HUES6 (cell line): ENCODE results near the gene ATG10.
A peak's percentile ranks its signal among the peaks of the same experiment; 100 is the strongest.
"Not testable (repeated sequence)": the region's sequence is repeated elsewhere in the genome, so short reads cannot be mapped to it uniquely, and the experiment has no call there.

Source experiments
- H3K27ac ChIP-seq: 2 replicates; pipeline ENCODE4 v1.7.0; 2013; ENCODE audit warnings: low read depth, mild to moderate bottlenecking, low read length, inconsistent platforms
- H3K27me3 ChIP-seq: 2 replicates; pipeline ENCODE4 v1.6.1; 2013; ENCODE audit warnings: low read length; ENCODE audit not compliant: control insufficient read depth, insufficient read depth
- H3K36me3 ChIP-seq: 2 replicates; pipeline ENCODE4 v1.6.1; 2013; ENCODE audit warnings: low read length; ENCODE audit not compliant: control insufficient read depth, insufficient read depth
- H3K4me1 ChIP-seq: 2 replicates; pipeline ENCODE4 v1.6.1; 2013; ENCODE audit warnings: low read length; ENCODE audit not compliant: control insufficient read depth, insufficient read depth
- H3K4me3 ChIP-seq: 2 replicates; pipeline ENCODE4 v1.5.1; 2013; ENCODE audit warnings: low read depth, low read length
- H3K9ac ChIP-seq: one replicate; pipeline ENCODE4 v1.6.1; 2013; ENCODE audit warnings: mild to moderate bottlenecking, low read length
- H3K9me3 ChIP-seq: 2 replicates; pipeline ENCODE4 v1.6.1; 2013; ENCODE audit warnings: low read depth, low read length; ENCODE audit not compliant: control insufficient read depth, insufficient read depth

Gene ATG10

DNA sequence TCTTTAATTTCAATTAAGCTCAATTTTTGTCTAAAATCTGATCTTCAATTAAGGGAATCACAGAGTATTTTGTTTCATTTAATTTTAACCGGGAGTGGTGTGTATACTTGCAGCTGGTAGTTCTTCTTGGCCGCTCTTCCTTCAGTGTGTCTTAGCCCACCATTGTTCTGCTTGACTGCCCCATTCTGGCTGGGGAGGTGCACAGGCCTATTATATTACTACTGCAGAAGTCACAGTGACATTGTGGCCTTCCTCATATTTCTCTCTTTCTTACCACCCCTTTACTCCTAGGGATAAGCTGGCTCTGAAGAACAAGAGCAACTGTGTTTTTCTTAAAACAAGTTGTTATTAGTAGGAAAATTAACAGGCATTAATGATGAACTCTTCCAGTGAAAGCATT is 123.7 kb downstream of the ATG10 start:
- Histone ChIP-seq H3K27ac (no peak overlapping the region), H3K4me1 (no peaks in the 10 kb centered on the region; the same call in 1 of the 2 replicates), H3K9ac (no peak overlapping the region), H3K4me3 (no peak overlapping the region), H3K27me3 (no peaks in the 10 kb centered on the region), H3K9me3 (peaks cover 16% of the 10 kb centered on the region), H3K36me3 (0 out of 2 replicates have a peak, but pooled peaks cover 3% of the 10 kb centered on the region)

DNA sequence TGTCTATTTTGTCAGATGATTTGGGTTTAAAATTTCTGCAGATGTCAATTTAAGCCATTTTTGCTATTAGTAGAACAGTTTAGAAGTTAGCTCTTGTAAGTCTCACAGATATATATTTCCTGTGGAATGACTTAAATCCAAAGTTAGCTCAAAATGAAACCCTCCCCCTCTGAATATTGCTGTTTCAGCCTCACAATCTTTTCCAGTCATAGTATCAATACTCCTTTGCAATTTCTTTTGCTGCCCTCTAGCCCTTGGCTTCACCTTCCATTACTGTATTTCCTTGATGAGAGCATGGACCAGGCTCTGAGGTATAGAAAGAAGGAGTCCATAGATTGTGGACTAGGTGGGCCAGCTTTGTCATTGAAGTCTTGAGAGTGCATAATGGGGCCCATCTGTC is 124.4 kb downstream of the ATG10 start:
- H3K4me1 ChIP-seq = no peaks in the 10 kb centered on the region; the same call in 1 of the 2 replicates
- no peak overlapping the region for H3K27ac ChIP-seq
- H3K27me3 ChIP-seq = no peaks in the 10 kb centered on the region
- no peak overlapping the region for H3K9ac ChIP-seq
- 0 out of 2 replicates have a peak, but pooled peaks cover 3% of the 10 kb centered on the region for H3K36me3 ChIP-seq
- peaks cover 16% of the 10 kb centered on the region for H3K9me3 ChIP-seq
- H3K4me3 ChIP-seq = no peak overlapping the region

DNA sequence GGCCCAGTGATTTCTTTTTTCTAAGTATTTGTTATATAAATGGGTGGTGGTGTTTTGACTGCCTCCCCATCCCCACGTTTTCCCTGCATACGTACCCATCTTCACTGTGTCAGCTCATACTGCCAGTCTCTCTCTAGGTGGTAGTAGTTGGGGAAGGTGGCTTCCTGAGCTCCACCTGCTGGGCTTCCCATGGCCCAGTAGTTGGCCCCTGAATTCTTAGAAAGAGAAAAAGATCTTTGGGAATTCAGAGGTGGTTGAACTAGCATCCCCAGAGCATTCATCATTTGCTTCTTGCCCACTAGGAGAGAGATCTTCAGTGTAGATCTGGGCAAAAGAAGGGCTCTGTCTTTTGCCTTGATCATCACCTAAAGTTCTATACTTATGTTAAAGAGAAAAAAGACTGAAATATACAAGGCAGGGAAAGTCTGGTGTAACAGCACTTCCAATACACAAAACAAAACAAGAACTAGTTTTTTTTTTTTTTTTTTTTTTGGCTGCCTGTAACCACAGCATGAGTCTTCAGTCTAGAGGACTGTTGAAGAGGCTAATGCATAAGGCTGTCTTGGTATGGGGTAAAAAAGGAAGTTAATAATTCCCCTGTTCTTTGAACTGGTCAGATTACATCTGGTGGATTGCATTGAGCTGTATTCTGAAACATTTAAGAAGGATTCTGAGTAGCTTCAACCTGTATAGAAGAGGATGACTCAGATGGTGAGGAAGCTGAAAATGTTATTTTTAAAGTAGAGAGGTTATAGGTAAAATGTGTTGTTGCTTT is 128.7 kb downstream of the ATG10 start:
- Histone ChIP-seq H3K4me3 (no peak overlapping the region), H3K9me3 (no peaks in the 10 kb centered on the region), H3K36me3 (no peaks in the 10 kb centered on the region), H3K27me3 (no peaks in the 10 kb centered on the region), H3K9ac (no peak overlapping the region), H3K27ac (no peak overlapping the region), H3K4me1 (no peaks in the 10 kb centered on the region; the same call in 1 of the 2 replicates)

DNA sequence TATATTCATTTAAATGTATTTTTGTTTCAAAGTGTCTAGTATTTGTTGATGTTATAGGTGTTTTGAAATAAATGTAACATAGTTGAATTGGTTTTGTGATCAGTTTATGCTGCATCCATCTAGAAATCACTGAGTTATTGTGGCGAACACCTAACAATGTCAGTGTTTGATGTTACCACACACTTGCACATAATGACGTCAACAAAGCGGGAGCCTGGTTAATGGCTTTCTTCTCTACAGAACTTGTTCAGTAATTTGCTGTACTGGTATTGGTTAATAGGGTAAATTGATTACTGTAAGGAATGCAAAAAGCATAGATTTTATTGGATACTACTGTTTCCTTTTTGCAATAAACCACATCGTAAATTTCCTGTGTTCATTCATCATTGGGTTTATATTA is 133.0 kb downstream of the ATG10 start:
- Histone ChIP-seq H3K27ac (no peak overlapping the region), H3K4me3 (no peak overlapping the region), H3K4me1 (peaks cover 18% of the 10 kb centered on the region), H3K9me3 (no peaks in the 10 kb centered on the region), H3K9ac (no peak overlapping the region), H3K27me3 (no peaks in the 10 kb centered on the region), H3K36me3 (no peaks in the 10 kb centered on the region)

DNA sequence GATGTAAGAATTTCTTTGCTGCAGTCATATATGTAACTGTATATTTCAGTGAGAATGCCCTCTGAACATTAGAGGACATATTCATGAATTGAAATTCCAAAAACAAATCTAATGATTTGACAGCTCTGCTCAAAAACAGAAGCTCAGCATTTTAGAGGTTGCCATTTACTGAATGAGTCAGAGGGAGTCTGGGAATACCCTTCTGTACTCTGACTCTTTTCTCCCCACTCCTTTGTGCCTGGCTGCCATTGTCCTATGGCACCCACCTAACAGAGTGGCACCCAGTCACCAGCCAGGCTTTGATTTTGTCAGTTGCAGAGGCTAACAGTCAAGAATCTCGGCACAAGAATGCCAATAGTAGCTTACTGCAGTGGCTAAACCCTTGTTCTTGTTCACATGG is 133.6 kb downstream of the ATG10 start:
- Histone ChIP-seq H3K9me3 (no peaks in the 10 kb centered on the region), H3K36me3 (no peaks in the 10 kb centered on the region), H3K4me3 (no peak overlapping the region), H3K4me1 (peaks cover 18% of the 10 kb centered on the region), H3K27me3 (no peaks in the 10 kb centered on the region), H3K27ac (no peak overlapping the region), H3K9ac (no peak overlapping the region)

DNA sequence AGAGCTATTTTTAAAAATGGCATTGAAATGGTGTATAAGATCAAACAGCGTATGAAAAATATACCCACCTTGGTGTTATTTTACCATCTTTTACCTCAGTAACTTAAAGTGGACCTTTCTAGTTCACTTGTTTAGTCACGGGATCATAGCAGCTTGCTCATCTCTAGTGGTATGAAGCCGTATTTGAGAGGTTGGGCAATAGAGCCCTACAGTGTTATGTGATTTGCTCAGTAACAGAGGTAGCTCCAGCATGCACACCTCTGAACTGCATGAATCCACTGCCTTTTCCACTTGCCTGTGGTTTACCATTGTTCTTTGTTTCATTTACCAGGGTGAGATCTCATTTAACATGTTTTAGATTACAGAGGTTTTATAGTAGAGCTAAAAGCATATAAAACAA is 134.4 kb downstream of the ATG10 start:
- Histone ChIP-seq H3K36me3 (no peaks in the 10 kb centered on the region), H3K27me3 (no peaks in the 10 kb centered on the region), H3K4me3 (no peak overlapping the region), H3K9me3 (no peaks in the 10 kb centered on the region), H3K27ac (peak overlapping the region; percentile 55), H3K9ac (no peak overlapping the region), H3K4me1 (peaks cover 18% of the 10 kb centered on the region)

DNA sequence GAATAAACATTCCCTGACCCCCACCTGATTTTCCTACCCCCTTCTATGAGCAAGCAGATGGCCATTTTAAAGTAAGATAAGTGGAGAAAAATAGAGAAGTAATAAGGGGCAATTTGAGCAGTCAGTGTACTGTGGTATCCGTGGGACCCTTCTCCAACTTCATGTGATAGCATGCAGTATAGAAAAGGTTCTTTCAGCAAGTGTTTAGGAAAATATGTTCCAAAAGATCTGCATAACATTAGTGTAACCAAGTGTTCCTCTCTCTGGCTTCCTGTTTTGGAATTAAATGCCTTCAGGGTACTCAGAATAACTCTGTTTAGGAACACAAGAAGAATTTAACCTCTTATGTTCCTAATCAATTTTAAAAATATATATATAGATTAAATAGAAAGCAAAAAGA is 134.9 kb downstream of the ATG10 start:
- H3K36me3 ChIP-seq = no peaks in the 10 kb centered on the region
- no peak overlapping the region for H3K4me3 ChIP-seq
- H3K27ac ChIP-seq = peak overlapping the region; percentile 55
- peaks cover 18% of the 10 kb centered on the region for H3K4me1 ChIP-seq
- H3K27me3 ChIP-seq = no peaks in the 10 kb centered on the region
- H3K9ac ChIP-seq = no peak overlapping the region
- H3K9me3 ChIP-seq = no peaks in the 10 kb centered on the region

DNA sequence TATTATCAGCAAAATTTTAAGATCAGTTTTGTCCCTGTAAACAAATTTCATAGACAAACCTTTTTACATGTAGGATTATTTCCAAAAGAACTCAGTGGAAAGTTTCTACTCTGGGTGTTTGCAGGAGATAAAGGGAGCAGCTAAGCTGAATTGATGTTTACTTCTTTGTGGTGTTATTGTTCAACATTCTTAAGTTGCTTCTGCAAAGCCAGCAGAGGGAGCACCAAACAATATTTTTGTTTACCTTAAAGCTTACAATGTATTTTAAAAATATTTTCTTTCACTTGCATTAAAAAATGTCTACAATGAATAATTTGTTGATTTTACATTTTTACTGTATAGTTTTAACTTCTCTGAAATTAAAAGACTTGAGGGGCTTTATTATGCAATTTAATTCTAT is 135.4 kb downstream of the ATG10 start:
- Histone ChIP-seq H3K9me3 (no peaks in the 10 kb centered on the region), H3K4me1 (peaks cover 18% of the 10 kb centered on the region), H3K27ac (no peak overlapping the region), H3K27me3 (no peaks in the 10 kb centered on the region), H3K4me3 (no peak overlapping the region), H3K9ac (no peak overlapping the region), H3K36me3 (no peaks in the 10 kb centered on the region)

DNA sequence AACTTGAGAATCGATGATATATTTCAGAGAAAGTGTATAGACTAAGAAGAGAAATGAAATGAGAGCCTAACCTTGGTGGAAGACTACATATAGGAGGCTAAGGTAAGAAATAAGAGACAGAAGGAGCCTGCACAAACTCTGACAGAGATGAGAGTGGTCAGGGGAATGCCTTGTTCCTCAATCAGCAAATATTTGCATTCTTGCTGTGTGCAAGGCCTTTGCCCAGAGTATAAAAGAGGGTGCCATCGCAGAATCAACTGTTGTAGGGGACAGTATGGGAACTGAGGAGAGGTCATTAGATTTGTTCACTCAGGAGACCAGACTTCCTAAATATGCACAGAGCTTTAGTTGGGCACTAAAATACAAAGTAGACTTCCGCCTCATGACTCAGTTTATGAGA is 137.2 kb downstream of the ATG10 start:
- H3K27me3 ChIP-seq = no peaks in the 10 kb centered on the region
- no peak overlapping the region for H3K4me3 ChIP-seq

DNA sequence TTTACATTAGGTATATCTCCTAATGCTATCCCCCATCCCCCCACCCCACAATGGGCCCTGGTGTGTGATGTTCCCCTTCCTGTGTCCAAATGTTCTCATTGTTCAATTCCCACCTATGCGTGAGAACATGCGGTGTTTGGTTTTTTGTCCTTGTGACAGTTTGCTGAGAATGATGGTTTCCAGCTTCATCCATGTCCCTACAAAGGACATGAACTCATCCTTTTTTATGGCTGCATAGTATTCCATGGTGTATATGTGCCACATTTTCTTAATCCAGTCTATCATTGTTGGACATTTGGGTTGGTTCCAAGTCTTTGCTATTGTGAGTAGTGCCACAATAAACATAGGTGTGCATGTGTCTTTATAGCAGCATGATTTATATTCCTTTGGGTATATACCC is 138.1 kb downstream of the ATG10 start:
- H3K9ac ChIP-seq, H3K36me3 ChIP-seq, H3K9me3 ChIP-seq, H3K27me3 ChIP-seq, H3K27ac ChIP-seq, H3K4me3 ChIP-seq: not testable (repeated sequence)
- peaks cover 18% of the 10 kb centered on the region for H3K4me1 ChIP-seq

More for the DNA sequence above, 137.2 kb downstream of the ATG10 start:
- no peak overlapping the region for H3K9ac ChIP-seq
- no peaks in the 10 kb centered on the region for H3K36me3 ChIP-seq
- no peak overlapping the region for H3K27ac ChIP-seq
- no peaks in the 10 kb centered on the region for H3K9me3 ChIP-seq
- H3K4me1 ChIP-seq = peaks cover 18% of the 10 kb centered on the region

DNA sequence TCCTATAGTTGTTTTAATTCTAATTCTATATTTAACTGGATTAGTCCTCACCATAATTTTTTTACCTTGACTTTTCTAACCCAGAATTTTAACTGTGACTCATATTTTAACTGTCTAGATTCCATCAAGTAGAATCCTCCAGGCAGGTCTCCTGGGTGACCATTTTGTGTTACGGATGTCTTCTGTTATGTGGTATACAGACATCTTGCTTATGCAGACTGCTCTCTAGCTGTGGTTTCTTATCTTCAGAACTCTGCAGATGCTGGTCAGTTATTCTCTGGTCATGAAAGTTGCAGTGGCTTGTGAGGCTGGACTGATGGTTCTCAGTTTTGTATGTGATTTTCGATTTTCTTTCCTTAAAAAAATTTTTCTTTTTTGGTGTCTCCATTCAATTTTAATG is 139.4 kb downstream of the ATG10 start:
- Histone ChIP-seq H3K36me3 (no peaks in the 10 kb centered on the region), H3K27me3 (no peaks in the 10 kb centered on the region), H3K9me3 (no peaks in the 10 kb centered on the region), H3K9ac (no peak overlapping the region), H3K4me1 (peaks cover 14% of the 10 kb centered on the region), H3K27ac (no peak overlapping the region), H3K4me3 (no peak overlapping the region)
